Brain microvascular endothelial cell (primary cell): ENCODE results near the gene UXS1.

Source experiments
- DNase-seq: peaks from one replicate; pipeline ENCODE4 v3.0.0-alpha.2; 2020
- H3K27ac ChIP-seq: fragments of 250-450 bp; sonication (Bioruptor Pico); 2 replicates; pipeline ENCODE4 v1.5.1; 2020; ENCODE audit warnings: mild to moderate bottlenecking, moderate library complexity
- H3K27me3 ChIP-seq: fragments of 250-450 bp; sonication (Bioruptor Pico); replicated peaks from 2 replicates; pipeline ENCODE4 v1.5.1; 2020; ENCODE audit warnings: mild to moderate bottlenecking
- H3K36me3 ChIP-seq: fragments of 250-450 bp; sonication (Bioruptor Pico); replicated peaks from 2 replicates; pipeline ENCODE4 v1.5.1; 2020; ENCODE audit warnings: mild to moderate bottlenecking
- H3K4me3 ChIP-seq: 2 replicates; pipeline ENCODE4 v1.5.1; 2011; ENCODE audit warnings: low read depth, mild to moderate bottlenecking, control low read depth, low read length, moderate library complexity
- CTCF ChIP-seq: IDR thresholded peaks from 2 replicates; pipeline ENCODE4 v1.5.1; 2011; ENCODE audit warnings: low read depth, mild to moderate bottlenecking, moderate library complexity, low read length, control low read depth, inconsistent platforms; ENCODE audit errors: missing control alignments
- in situ Hi-C: cut with HindIII; loops from 2 replicates; pipeline ENCODE4 v1.10.0; 2017; ENCODE audit warnings: low sequenced_read_pairs, low pct_ligation_motif_present

The UXS1 gene

GRCh38 chr2:106172649-106173048 is 21.5 kb downstream of the UXS1 start:
- Histone ChIP-seq H3K36me3 (no peaks in the 10 kb centered on the region), H3K27me3 (no peaks in the 10 kb centered on the region), H3K27ac (no peak overlapping the region), H3K4me3 (no peak overlapping the region)
- in situ Hi-C loops, result no loop called here
- no peak for TF ChIP-seq CTCF
- no peak for DNase-seq

DNA sequence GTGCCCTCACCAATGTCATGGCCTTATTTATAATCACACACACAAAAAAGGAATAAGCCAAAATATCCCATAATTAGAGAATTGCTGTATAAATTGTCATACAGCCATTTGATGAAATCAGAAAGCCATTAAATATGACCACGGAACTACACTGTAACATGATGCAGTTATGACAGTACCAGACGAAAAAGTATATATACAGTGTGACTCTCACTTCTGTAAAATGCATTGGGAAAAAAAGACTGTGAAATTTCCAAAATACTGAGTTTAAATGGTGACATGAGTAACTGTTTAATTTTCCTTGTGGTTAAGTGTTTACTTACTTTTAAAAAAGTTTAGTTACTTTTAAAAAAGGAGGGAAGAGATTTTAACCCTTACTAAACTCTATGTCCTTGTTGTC is 25.4 kb downstream of the UXS1 start:
- H3K27ac ChIP-seq, result no peak overlapping the region
- H3K36me3 ChIP-seq, result no peaks in the 10 kb centered on the region
- no peaks in the 10 kb centered on the region for H3K27me3 ChIP-seq
- no peak for DNase-seq
- H3K4me3 ChIP-seq, result no peak overlapping the region
- in situ Hi-C loops, result no loop called here
- no peak for TF ChIP-seq CTCF

GRCh38 chr2:106167067-106167466 is 27.0 kb downstream of the UXS1 start:
- no peak for DNase-seq
- in situ Hi-C loops, result no loop called here
- no peak overlapping the region for H3K27ac ChIP-seq
- no peaks in the 10 kb centered on the region for H3K36me3 ChIP-seq
- H3K27me3 ChIP-seq, result no peaks in the 10 kb centered on the region
- no peak for TF ChIP-seq CTCF
- H3K4me3 ChIP-seq, result no peak overlapping the region

DNA sequence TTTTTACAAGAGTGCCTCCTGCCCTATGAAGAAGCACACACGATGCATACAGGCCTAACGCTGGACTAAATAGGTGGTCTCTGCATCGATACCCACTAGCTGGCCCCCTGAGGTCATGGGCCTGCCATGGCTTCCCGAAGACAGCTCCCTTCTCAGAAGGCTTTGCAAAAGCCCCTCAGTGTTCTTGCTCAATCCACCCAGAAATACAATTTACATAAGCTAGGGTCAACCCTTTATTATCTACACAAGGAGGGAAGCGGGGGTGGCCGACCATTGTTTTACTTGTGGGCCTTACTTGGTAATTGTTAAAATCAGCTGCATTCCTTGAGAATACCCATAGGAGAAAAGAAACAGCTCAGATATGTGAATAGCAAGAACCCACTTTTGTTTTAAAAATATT is 28.5 kb downstream of the UXS1 start:
- H3K27ac ChIP-seq, result no peak overlapping the region
- no peak for TF ChIP-seq CTCF
- no peak overlapping the region for H3K4me3 ChIP-seq
- DNase-seq, result no peak
- H3K27me3 ChIP-seq, result no peaks in the 10 kb centered on the region
- H3K36me3 ChIP-seq, result no peaks in the 10 kb centered on the region
- in situ Hi-C loops, result no loop called here

GRCh38 chr2:106165029-106165428 is 29.1 kb downstream of the UXS1 start:
- TF ChIP-seq CTCF, result peak; percentile 32
- Histone ChIP-seq H3K36me3 (no peaks in the 10 kb centered on the region), H3K4me3 (no peak overlapping the region), H3K27ac (no peak overlapping the region), H3K27me3 (no peaks in the 10 kb centered on the region)
- in situ Hi-C loops, result no loop called here
- DNase-seq, result no peak

GRCh38 chr2:106163948-106164545 is 30.1 kb downstream of the UXS1 start:
- no peak for TF ChIP-seq CTCF
- Histone ChIP-seq H3K4me3 (no peak overlapping the region), H3K27ac (no peak overlapping the region), H3K36me3 (no peaks in the 10 kb centered on the region), H3K27me3 (no peaks in the 10 kb centered on the region)
- DNase-seq, result peak; percentile 52
- in situ Hi-C loops, result no loop called here
